ENCODE measurements around the gene SLCO6A1.

Gene SLCO6A1

GRCh38 chr5:102414448-102414847 lies 84.4 kb downstream of the SLCO6A1 start:
- H4K20me1 ChIP-seq (ENCODE audit: insufficient read depth, low read length), result no peaks in the 10 kb centered on the region
- no peak for TF ChIP-seq CTCF (IDR thresholded peaks at IDR 0.05; ENCODE audit: low read depth, low read length)
- no peak for TF ChIP-seq EZH2phosphoT487 (IDR thresholded peaks at IDR 0.05; ENCODE audit: low read depth)

GRCh38 chr5:102388235-102388634 lies 110.6 kb downstream of the SLCO6A1 start:
- Histone ChIP-seq H3K4me1 (ENCODE audit: low read length) (no peaks in the 10 kb centered on the region), H4K20me1 (ENCODE audit: insufficient read depth, low read length) (no peaks in the 10 kb centered on the region), H3K9me3 (ENCODE audit: insufficient read depth, low read length) (no peaks in the 10 kb centered on the region), H2AFZ (ENCODE audit: low read depth, low read length) (no peak overlapping the region), H3K4me3 (ENCODE audit: low read length) (no peak overlapping the region), H3K27me3 (ENCODE audit: low read depth, low read length) (no peaks in the 10 kb centered on the region), H3K36me3 (replicated peaks; ENCODE audit: low read depth, low read length) (no peaks in the 10 kb centered on the region), H3K9ac (ENCODE audit: low read length) (no peak overlapping the region), H3K4me2 (ENCODE audit: low read length) (no peak overlapping the region), H3K27ac (ENCODE audit: low read length) (no peak overlapping the region), H3K79me2 (ENCODE audit: low read length) (no peaks in the 10 kb centered on the region)
- TF ChIP-seq EZH2phosphoT487 (IDR thresholded peaks at IDR 0.05; ENCODE audit: low read depth) (no peak), CTCF (IDR thresholded peaks at IDR 0.05; ENCODE audit: low read depth, low read length) (no peak)

More at GRCh38 chr5:102414448-102414847, 84.4 kb downstream of the SLCO6A1 start:
- Histone ChIP-seq H3K36me3 (replicated peaks; ENCODE audit: low read depth, low read length) (no peaks in the 10 kb centered on the region), H3K27me3 (ENCODE audit: low read depth, low read length) (no peaks in the 10 kb centered on the region), H3K9ac (ENCODE audit: low read length) (no peak overlapping the region), H3K79me2 (ENCODE audit: low read length) (no peaks in the 10 kb centered on the region), H3K4me2 (ENCODE audit: low read length) (no peak overlapping the region), H3K27ac (ENCODE audit: low read length) (no peak overlapping the region), H3K9me3 (ENCODE audit: insufficient read depth, low read length) (no peaks in the 10 kb centered on the region), H3K4me1 (ENCODE audit: low read length) (no peaks in the 10 kb centered on the region), H2AFZ (ENCODE audit: low read depth, low read length) (no peak overlapping the region), H3K4me3 (ENCODE audit: low read length) (no peak overlapping the region)

- H3K4me3 ChIP-seq (ENCODE audit: low read length), result no peak overlapping the region
- H3K9ac ChIP-seq (ENCODE audit: low read length), result no peak overlapping the region
- no peaks in the 10 kb centered on the region for H3K27me3 ChIP-seq (ENCODE audit: low read depth, low read length)
- no peaks in the 10 kb centered on the region for H4K20me1 ChIP-seq (ENCODE audit: insufficient read depth, low read length)
- no peak for TF ChIP-seq EZH2phosphoT487 (IDR thresholded peaks at IDR 0.05; ENCODE audit: low read depth)
- TF ChIP-seq CTCF (IDR thresholded peaks at IDR 0.05; ENCODE audit: low read depth, low read length), result no peak
- H3K9me3 ChIP-seq (ENCODE audit: insufficient read depth, low read length), result no peaks in the 10 kb centered on the region
- no peaks in the 10 kb centered on the region for H3K4me1 ChIP-seq (ENCODE audit: low read length)
- no peak overlapping the region for H2AFZ ChIP-seq (ENCODE audit: low read depth, low read length)
- H3K36me3 ChIP-seq (replicated peaks; ENCODE audit: low read depth, low read length), result no peaks in the 10 kb centered on the region
- H3K79me2 ChIP-seq (ENCODE audit: low read length), result no peaks in the 10 kb centered on the region
- H3K4me2 ChIP-seq (ENCODE audit: low read length), result no peak overlapping the region
- no peak overlapping the region for H3K27ac ChIP-seq (ENCODE audit: low read length)
Measured at GRCh38 chr5:102385365-102385764, 113.4 kb downstream of the SLCO6A1 start.

GRCh38 chr5:102380174-102380573 lies 118.6 kb downstream of the SLCO6A1 start:
- Histone ChIP-seq H3K27me3 (ENCODE audit: low read depth, low read length) (no peaks in the 10 kb centered on the region), H2AFZ (ENCODE audit: low read depth, low read length) (no peak overlapping the region), H3K36me3 (replicated peaks; ENCODE audit: low read depth, low read length) (no peaks in the 10 kb centered on the region), H3K4me1 (ENCODE audit: low read length) (no peaks in the 10 kb centered on the region), H3K4me3 (ENCODE audit: low read length) (no peak overlapping the region), H3K79me2 (ENCODE audit: low read length) (no peaks in the 10 kb centered on the region), H3K27ac (ENCODE audit: low read length) (no peak overlapping the region), H4K20me1 (ENCODE audit: insufficient read depth, low read length) (no peaks in the 10 kb centered on the region), H3K9ac (ENCODE audit: low read length) (no peak overlapping the region), H3K4me2 (ENCODE audit: low read length) (no peak overlapping the region), H3K9me3 (ENCODE audit: insufficient read depth, low read length) (no peaks in the 10 kb centered on the region)
- no peak for TF ChIP-seq EZH2phosphoT487 (IDR thresholded peaks at IDR 0.05; ENCODE audit: low read depth)

- Histone ChIP-seq H3K9me3 (ENCODE audit: insufficient read depth, low read length) (no peaks in the 10 kb centered on the region), H3K27me3 (ENCODE audit: low read depth, low read length) (no peaks in the 10 kb centered on the region), H3K27ac (ENCODE audit: low read length) (no peak overlapping the region), H3K4me3 (ENCODE audit: low read length) (no peak overlapping the region), H3K9ac (ENCODE audit: low read length) (no peak overlapping the region), H2AFZ (ENCODE audit: low read depth, low read length) (no peak overlapping the region), H3K79me2 (ENCODE audit: low read length) (no peaks in the 10 kb centered on the region), H3K4me2 (ENCODE audit: low read length) (no peak overlapping the region), H3K36me3 (replicated peaks; ENCODE audit: low read depth, low read length) (no peaks in the 10 kb centered on the region), H3K4me1 (ENCODE audit: low read length) (no peaks in the 10 kb centered on the region), H4K20me1 (ENCODE audit: insufficient read depth, low read length) (no peaks in the 10 kb centered on the region)
- no peak for TF ChIP-seq EZH2phosphoT487 (IDR thresholded peaks at IDR 0.05; ENCODE audit: low read depth)
- no peak for TF ChIP-seq CTCF (IDR thresholded peaks at IDR 0.05; ENCODE audit: low read depth, low read length)
Measured at GRCh38 chr5:102375876-102376275, 122.9 kb downstream of the SLCO6A1 start.

Measured in OCI-LY3 (cell line).